Measurements from ENCODE around the gene VASH2.

GRCh38 chr1:212941452-212941851, 8.9 kb upstream of the VASH2 start:
- TF ChIP-seq YY1 (IDR thresholded peaks at IDR 0.05; ENCODE audit: insufficient read depth, insufficient read length) (no peak), SUZ12 (IDR thresholded peaks at IDR 0.05; ENCODE audit: extremely low read depth, insufficient read depth, insufficient read length) (no peak)
